Glutamatergic neuron (in vitro differentiated cells): Measurements from ENCODE around the gene MED29. TPM values are rescaled to one million over a fixed set of nuclear protein-coding genes. Genes with fewer than 3 reads are reported as not detected.
A peak's percentile ranks its signal among the peaks of the same experiment; 100 is the strongest.
"Not testable (repeated sequence)": the region's sequence is repeated elsewhere in the genome, so short reads cannot be mapped to it uniquely, and the experiment has no call there.

Experiments
- DNase-seq: peaks from one replicate; pipeline ENCODE4 v3.0.0; 2022
- H3K27ac Mint-ChIP-seq: one replicate; pipeline ENCODE4 v1.8.0; 2020; ENCODE audit warnings: mild to moderate bottlenecking, mixed read lengths, inconsistent platforms; ENCODE audit not compliant: unreplicated experiment
- H3K27me3 Mint-ChIP-seq: one replicate; pipeline ENCODE4 v1.8.0; 2020; ENCODE audit warnings: mild to moderate bottlenecking, moderate library complexity, mixed read lengths, inconsistent platforms; ENCODE audit not compliant: unreplicated experiment
- H3K36me3 Mint-ChIP-seq: one replicate; pipeline ENCODE4 v1.8.0; 2020; ENCODE audit warnings: mild to moderate bottlenecking, mixed read lengths, inconsistent platforms; ENCODE audit not compliant: unreplicated experiment
- H3K4me1 Mint-ChIP-seq: one replicate; pipeline ENCODE4 v1.8.0; 2020; ENCODE audit warnings: mild to moderate bottlenecking, low read depth, mixed read lengths, inconsistent platforms; ENCODE audit not compliant: unreplicated experiment
- H3K4me3 Mint-ChIP-seq: one replicate; pipeline ENCODE4 v1.8.0; 2020; ENCODE audit warnings: mild to moderate bottlenecking, mixed read lengths, inconsistent platforms; ENCODE audit not compliant: unreplicated experiment
- H3K9me3 Mint-ChIP-seq: one replicate; pipeline ENCODE4 v1.8.0; 2020; ENCODE audit warnings: mild to moderate bottlenecking, moderate library complexity, mixed read lengths, inconsistent platforms; ENCODE audit not compliant: unreplicated experiment
- CTCF ChIP-seq: fragments of 200-600 bp; sonication (generic); IDR thresholded peaks from one replicate; pipeline ENCODE4 v1.5.0; 2021; ENCODE audit not compliant: partially characterized antibody, unreplicated experiment
- total RNA-seq: library from RNA; stranded (reverse); fragmentation: NEBNext Ultra II Directional; extraction: Animal tissue kit (Norgen Biotek cat#: 25700); gene quantifications from one replicate; pipeline ENCODE4 v1.2.1, GENCODE V29; 2021; ENCODE audit not compliant: unreplicated experiment

MED29 gene
- total RNA-seq, 1 donor from 2014 or later, result 30.1 TPM

- peaks cover 14% of the 10 kb centered on the region for H3K36me3 Mint-ChIP-seq
These were observed 13.5 kb upstream of the MED29 start for GRCh38 chr19:39377373-39378362.

GRCh38 chr19:39379366-39379765 lies 11.8 kb upstream of the MED29 start:
- Mint-ChIP-seq H3K27ac (peak overlapping the region; percentile 14), H3K36me3 (peaks cover 10% of the 10 kb centered on the region)
- H3K4me1 Mint-ChIP-seq, H3K4me3 Mint-ChIP-seq, H3K9me3 Mint-ChIP-seq, H3K27me3 Mint-ChIP-seq, DNase-seq: not testable (repeated sequence)

More at GRCh38 chr19:39377373-39378362, 13.5 kb upstream of the MED29 start:
- peaks cover 7% of the 10 kb centered on the region for H3K9me3 Mint-ChIP-seq
- peaks cover 2% of the 10 kb centered on the region for H3K27me3 Mint-ChIP-seq
- no peak overlapping the region for H3K27ac Mint-ChIP-seq
- no peak for DNase-seq
- no peak overlapping the region for H3K4me3 Mint-ChIP-seq
- no peak for TF ChIP-seq CTCF
- H3K4me1 Mint-ChIP-seq, result no peaks in the 10 kb centered on the region

- no peak for TF ChIP-seq CTCF
- Mint-ChIP-seq H3K27ac (no peak overlapping the region), H3K9me3 (peaks cover 4% of the 10 kb centered on the region), H3K4me3 (no peak overlapping the region), H3K36me3 (peaks cover 10% of the 10 kb centered on the region), H3K4me1 (no peaks in the 10 kb centered on the region), H3K27me3 (peaks cover 2% of the 10 kb centered on the region)
- DNase-seq, result no peak
These were observed 11.2 kb upstream of the MED29 start for GRCh38 chr19:39379865-39380396.

- H3K4me1 Mint-ChIP-seq, result no peaks in the 10 kb centered on the region
These were observed 10.4 kb upstream of the MED29 start for GRCh38 chr19:39380521-39381502.

More at GRCh38 chr19:39380521-39381502, 10.4 kb upstream of the MED29 start:
- Mint-ChIP-seq H3K4me3 (no peak overlapping the region), H3K27ac (no peak overlapping the region), H3K36me3 (peaks cover 10% of the 10 kb centered on the region), H3K9me3 (peaks cover 4% of the 10 kb centered on the region), H3K27me3 (peaks cover 2% of the 10 kb centered on the region)
- TF ChIP-seq CTCF, result no peak
- DNase-seq, result no peak
